ENCODE measurements around the gene FLNB.

GRCh38 chr3:58141766-58142345 is 133.6 kb downstream of the FLNB start:
- TF ChIP-seq CTCF (conservative IDR thresholded peaks at IDR 0.05; ENCODE audit: low read depth, low read length): no peak
- TF ChIP-seq MXI1 (IDR thresholded peaks at IDR 0.05; ENCODE audit: borderline replicate concordance, low read depth, low read length): no peak
- TF ChIP-seq USF2 (IDR thresholded peaks at IDR 0.05; ENCODE audit: low read depth, low read length): no peak
